Stimulated activated effector memory CD8-positive, alpha-beta T cell treated with anti-CD3 and anti-CD28 coated beads, Interleukin-12 subunit alpha, Interleukin-12 subunit beta, amount 100 ng/mL, for 72 hours (primary cell): ENCODE data around the gene SLC41A3.

Source experiments
- ATAC-seq: fragments of 150-1000 bp; cut with Tn5 transposase; 2 replicates; pipeline ENCODE4 v1.10.0; 2021
- DNase-seq, 2 donors: peaks; one replicate each; pipeline ENCODE4 v3.0.0; 2021 to 2022; ENCODE audit warnings: low spot score in 2 of 2
- H3K27ac Mint-ChIP-seq: one replicate; pipeline ENCODE4 v1.8.0; 2022; ENCODE audit warnings: mild to moderate bottlenecking, mixed read lengths
- H3K36me3 Mint-ChIP-seq: one replicate; pipeline ENCODE4 v1.8.0; 2022; ENCODE audit warnings: mild to moderate bottlenecking, mixed read lengths
- H3K4me1 Mint-ChIP-seq: one replicate; pipeline ENCODE4 v1.8.0; 2022; ENCODE audit warnings: mixed read lengths
- H3K4me3 Mint-ChIP-seq: one replicate; pipeline ENCODE4 v1.8.0; 2022; ENCODE audit warnings: mild to moderate bottlenecking, mixed read lengths
- H3K9me3 Mint-ChIP-seq: one replicate; pipeline ENCODE4 v1.8.0; 2022; ENCODE audit warnings: mixed read lengths

Gene SLC41A3

DNA sequence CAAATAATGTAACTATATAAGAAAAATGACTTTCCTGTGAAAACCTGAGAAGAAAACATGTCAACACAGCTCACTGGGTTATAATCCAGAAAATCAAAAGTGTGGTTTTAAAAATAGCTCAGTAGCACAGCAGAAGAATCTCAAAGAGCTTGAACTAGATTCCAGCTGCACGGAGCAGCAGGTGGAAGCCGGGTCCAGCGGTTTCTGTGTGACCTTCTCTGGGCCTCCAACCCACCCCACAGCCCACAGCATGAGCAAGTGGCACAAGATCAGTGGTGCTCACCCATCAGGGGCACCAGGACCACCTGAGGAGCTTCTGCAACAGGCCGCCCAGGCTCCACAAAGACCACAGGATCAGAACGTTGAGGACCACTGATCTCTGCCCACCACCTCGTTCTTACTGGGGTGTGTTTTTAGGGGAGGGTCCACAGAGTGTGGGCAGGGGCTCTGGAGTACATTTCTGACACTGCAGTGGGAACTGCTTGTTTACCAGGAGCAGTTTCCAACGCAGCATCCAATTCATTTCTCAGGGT lies 23.2 kb downstream of the SLC41A3 start:
- Mint-ChIP-seq H3K4me1 (peaks cover 27% of the 10 kb centered on the region), H3K27ac (no peak overlapping the region), H3K9me3 (no peaks in the 10 kb centered on the region), H3K4me3 (no peak overlapping the region), H3K36me3 (no peaks in the 10 kb centered on the region)
- ATAC-seq, result no peak
- DNase-seq, result no peak

GRCh38 chr3:126058666-126059065 lies 25.3 kb downstream of the SLC41A3 start:
- DNase-seq (no peak), ATAC-seq (no peak)
- H3K4me1 Mint-ChIP-seq, result peaks cover 28% of the 10 kb centered on the region
- H3K36me3 Mint-ChIP-seq, result no peaks in the 10 kb centered on the region
- H3K4me3 Mint-ChIP-seq, result no peak overlapping the region
- H3K9me3 Mint-ChIP-seq, result no peaks in the 10 kb centered on the region
- H3K27ac Mint-ChIP-seq, result no peak overlapping the region

DNA sequence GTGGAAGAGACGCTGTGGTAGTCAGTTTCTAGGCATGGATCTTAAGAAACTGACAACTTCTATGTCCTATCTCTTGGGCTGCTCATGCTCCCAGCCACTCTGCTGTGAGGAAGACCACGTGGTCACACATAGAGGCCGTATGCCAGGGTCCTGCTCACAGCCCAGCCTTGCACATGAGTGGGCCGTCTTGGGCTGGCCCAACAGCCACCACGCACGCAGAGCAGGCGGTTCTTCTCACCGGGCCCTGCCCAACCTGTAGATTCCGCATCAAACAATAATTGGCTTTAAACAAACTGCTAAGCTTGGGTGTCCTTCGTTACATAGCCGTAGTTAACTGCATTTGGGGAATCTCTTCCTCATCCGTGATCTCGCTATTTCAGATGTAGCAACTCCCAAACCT lies 26.0 kb downstream of the SLC41A3 start:
- Mint-ChIP-seq H3K27ac (no peak overlapping the region), H3K4me1 (peaks cover 26% of the 10 kb centered on the region), H3K36me3 (no peaks in the 10 kb centered on the region), H3K9me3 (no peaks in the 10 kb centered on the region), H3K4me3 (no peak overlapping the region)
- no peak for ATAC-seq
- DNase-seq, result no peak

DNA sequence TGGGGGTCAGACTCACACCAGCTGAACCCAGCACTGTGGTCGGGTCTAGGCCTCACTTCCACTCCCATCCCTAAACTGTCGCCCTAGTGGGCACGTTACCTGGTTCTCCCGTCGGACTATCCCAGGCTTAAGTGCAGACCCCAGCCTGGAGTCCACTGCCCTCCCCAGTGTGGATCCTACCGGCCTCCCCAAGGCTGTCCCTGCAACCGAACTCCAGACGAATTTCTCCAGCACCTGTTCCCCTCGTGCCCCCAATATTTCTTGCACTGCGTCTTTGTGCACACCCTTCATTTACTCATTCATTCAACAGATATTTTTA lies 26.5 kb downstream of the SLC41A3 start:
- Mint-ChIP-seq H3K27ac (no peak overlapping the region), H3K4me3 (no peak overlapping the region), H3K36me3 (no peaks in the 10 kb centered on the region), H3K4me1 (peaks cover 31% of the 10 kb centered on the region), H3K9me3 (no peaks in the 10 kb centered on the region)
- no peak for ATAC-seq
- peak in 1 of 2 donors; percentile 38 for DNase-seq

GRCh38 chr3:126056681-126057500 lies 27.0 kb downstream of the SLC41A3 start:
- ATAC-seq (no peak), DNase-seq (peak in 1 of 2 donors; percentile 20)
- no peak overlapping the region for H3K27ac Mint-ChIP-seq
- H3K36me3 Mint-ChIP-seq, result no peaks in the 10 kb centered on the region
- no peaks in the 10 kb centered on the region for H3K9me3 Mint-ChIP-seq
- H3K4me1 Mint-ChIP-seq, result peaks cover 37% of the 10 kb centered on the region
- H3K4me3 Mint-ChIP-seq, result no peak overlapping the region

GRCh38 chr3:126056088-126056487 lies 27.8 kb downstream of the SLC41A3 start:
- DNase-seq (no peak), ATAC-seq (no peak)
- no peak overlapping the region for H3K4me3 Mint-ChIP-seq
- no peak overlapping the region for H3K27ac Mint-ChIP-seq
- no peaks in the 10 kb centered on the region for H3K9me3 Mint-ChIP-seq
- H3K36me3 Mint-ChIP-seq, result no peaks in the 10 kb centered on the region
- peaks cover 37% of the 10 kb centered on the region for H3K4me1 Mint-ChIP-seq

DNA sequence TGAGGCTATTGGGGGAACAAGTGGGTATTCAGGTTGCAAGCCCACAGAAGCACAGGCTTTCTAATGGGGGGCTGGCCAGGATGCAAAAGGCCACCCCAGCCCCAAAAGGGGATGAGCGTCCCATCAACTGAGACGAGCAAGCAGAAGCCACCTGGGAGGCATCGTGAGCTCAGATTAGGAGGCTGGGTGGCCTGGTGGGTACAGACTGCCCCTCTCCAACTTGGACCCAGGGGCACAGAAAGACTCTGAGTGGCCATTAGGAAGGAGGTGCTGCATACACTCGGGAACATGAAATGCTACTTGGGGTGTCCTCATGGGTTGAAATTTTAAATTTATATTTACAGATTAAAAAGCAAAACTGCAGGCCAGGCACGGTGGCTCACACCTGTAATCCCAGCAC lies 29.1 kb downstream of the SLC41A3 start:
- ATAC-seq (no peak), DNase-seq (no peak)
- peaks cover 37% of the 10 kb centered on the region for H3K4me1 Mint-ChIP-seq
- H3K27ac Mint-ChIP-seq, result no peak overlapping the region
- no peaks in the 10 kb centered on the region for H3K9me3 Mint-ChIP-seq
- peaks cover 5% of the 10 kb centered on the region for H3K36me3 Mint-ChIP-seq
- no peak overlapping the region for H3K4me3 Mint-ChIP-seq

DNA sequence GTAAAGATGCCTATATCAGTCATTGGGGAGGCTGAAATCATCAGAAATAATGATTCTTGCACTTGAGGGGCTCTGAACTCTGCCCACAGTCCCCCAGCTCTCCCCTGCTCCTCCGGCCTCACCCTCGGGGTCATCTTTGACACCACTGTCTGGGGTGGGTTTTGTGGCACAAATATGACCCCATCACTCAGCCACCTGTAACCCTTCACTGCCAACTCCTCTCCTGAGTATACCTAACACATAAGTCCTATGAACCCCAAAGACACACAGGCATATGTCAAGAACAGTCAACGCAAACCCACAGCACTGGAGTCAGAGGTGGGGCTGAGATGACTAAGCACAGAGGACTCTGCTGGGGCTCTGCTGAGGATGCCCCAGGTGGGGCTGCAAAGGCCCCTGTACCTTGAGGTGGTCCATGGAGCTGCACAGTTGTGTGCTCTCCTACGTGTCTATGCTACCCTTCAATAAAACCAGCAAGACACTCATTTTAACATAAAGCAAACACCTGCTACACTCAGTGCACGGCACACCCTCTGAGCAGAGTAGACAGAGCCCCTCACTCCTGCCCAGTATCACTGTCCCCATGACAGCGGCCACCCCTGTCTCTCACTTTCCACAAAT lies 29.9 kb downstream of the SLC41A3 start:
- no peak overlapping the region for H3K4me3 Mint-ChIP-seq

GRCh38 chr3:126053513-126053912 lies 30.4 kb downstream of the SLC41A3 start:
- ATAC-seq (peak; percentile 55), DNase-seq (peak in 1 of 2 donors; percentile 40)
- Mint-ChIP-seq H3K4me3 (no peak overlapping the region), H3K36me3 (peaks cover 5% of the 10 kb centered on the region), H3K9me3 (no peaks in the 10 kb centered on the region), H3K4me1 (peaks cover 30% of the 10 kb centered on the region), H3K27ac (peak overlapping the region; percentile 5)

More for the DNA sequence above, 29.9 kb downstream of the SLC41A3 start:
- H3K9me3 Mint-ChIP-seq, result no peaks in the 10 kb centered on the region
- DNase-seq (peak in 1 of 2 donors; percentile 42), ATAC-seq (peak; percentile 49)
- peaks cover 35% of the 10 kb centered on the region for H3K4me1 Mint-ChIP-seq
- peak overlapping the region; percentile 5 for H3K27ac Mint-ChIP-seq
- H3K36me3 Mint-ChIP-seq, result peaks cover 5% of the 10 kb centered on the region

DNA sequence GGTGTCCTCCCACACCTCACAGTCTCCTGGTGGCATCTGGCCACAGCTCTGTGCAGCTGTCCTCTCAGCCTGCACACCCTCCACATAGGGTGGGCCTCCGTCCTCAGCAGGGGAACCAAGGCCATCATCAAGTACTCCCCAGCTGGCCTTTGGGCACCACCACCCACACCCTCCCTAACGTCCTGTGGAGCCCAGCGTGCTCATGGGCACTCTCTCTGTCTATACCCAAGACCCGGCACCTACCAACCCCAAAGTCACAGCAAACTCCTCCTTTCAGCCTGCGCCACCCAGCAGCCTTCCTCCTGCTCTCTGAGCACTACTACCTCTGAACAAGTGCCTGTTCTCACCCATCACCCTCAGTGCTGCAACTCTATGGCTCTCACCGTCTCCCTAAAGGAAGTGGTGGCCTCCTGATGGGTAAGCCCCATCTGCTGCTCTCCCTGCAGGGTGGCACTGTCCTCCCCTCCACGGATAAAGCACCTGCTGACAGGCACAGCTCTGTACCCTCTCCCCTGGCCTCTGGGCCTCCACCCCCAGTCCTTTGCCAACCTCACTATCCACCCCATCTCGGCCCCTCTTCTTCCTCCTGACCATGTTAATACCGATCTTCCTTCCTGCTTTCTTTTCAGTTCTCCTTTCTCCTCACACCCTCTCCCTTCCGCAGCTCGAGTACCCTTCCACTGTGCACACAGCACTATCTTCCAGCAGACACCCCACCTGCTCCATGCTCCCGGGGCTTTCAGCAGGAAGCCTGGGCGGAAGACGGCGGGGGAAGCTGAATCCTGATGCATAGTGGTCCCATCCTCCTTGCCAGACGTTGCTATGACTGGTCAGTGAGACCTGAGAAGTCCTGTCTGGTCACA lies 31.5 kb downstream of the SLC41A3 start:
- Mint-ChIP-seq H3K4me1 (peaks cover 27% of the 10 kb centered on the region), H3K27ac (peak overlapping the region; percentile 33), H3K9me3 (no peaks in the 10 kb centered on the region), H3K36me3 (peaks cover 5% of the 10 kb centered on the region), H3K4me3 (no peak overlapping the region)
- DNase-seq (peak in 1 of 2 donors; percentile 42), ATAC-seq (peak; percentile 39)

- H3K4me1 Mint-ChIP-seq, result peaks cover 27% of the 10 kb centered on the region
- H3K27ac Mint-ChIP-seq, result peak overlapping the region; percentile 33
- DNase-seq, result peak in 1 of 2 donors; percentile 15
- no peak for ATAC-seq
- H3K9me3 Mint-ChIP-seq, result no peaks in the 10 kb centered on the region
- peaks cover 5% of the 10 kb centered on the region for H3K36me3 Mint-ChIP-seq
- H3K4me3 Mint-ChIP-seq, result no peak overlapping the region
Observed at GRCh38 chr3:126051741-126052140, 32.2 kb downstream of the SLC41A3 start.

DNA sequence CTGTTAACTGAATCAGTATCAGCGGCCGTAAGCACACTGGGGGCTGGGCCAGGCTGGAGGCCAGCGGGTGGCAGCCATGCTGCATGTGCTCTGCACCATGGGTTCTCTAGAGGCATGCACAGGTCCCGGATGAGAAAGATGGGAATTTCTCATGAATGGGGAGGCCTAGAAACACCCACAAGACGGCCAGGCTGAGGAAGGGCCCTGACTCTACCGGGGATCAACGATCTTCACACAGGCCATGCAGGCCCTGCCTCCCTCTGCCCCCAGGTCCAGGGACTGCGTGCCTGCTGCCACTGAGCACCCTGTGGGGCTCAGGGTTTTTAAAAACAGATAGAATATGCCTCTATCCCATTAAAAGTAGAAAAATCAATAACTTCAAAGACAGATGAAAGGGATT lies 32.7 kb downstream of the SLC41A3 start:
- Mint-ChIP-seq H3K4me1 (peaks cover 27% of the 10 kb centered on the region), H3K27ac (peak overlapping the region; percentile 33), H3K9me3 (no peaks in the 10 kb centered on the region), H3K4me3 (no peak overlapping the region), H3K36me3 (peaks cover 5% of the 10 kb centered on the region)
- no peak for ATAC-seq
- DNase-seq, result peak in 1 of 2 donors; percentile 22

DNA sequence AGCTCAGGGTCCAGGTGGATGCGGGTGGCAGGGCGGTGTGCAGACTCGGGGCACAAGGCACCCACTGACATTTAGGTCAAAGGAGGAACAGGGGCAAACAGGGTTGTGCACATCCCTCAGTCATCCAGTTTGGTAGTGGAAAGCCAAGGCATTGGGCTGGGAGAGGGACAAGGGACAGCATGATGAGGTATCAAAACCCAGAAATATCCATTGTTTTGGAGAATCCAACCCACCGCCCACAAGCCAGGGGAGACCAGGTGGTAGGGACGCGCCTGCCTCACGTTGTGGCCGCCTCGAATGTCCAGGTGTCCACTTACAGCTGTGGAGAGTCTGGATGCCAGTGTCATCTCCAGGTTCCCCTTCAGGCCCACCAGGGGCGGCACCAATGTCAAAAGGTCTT lies 33.3 kb downstream of the SLC41A3 start:
- Mint-ChIP-seq H3K36me3 (peaks cover 5% of the 10 kb centered on the region), H3K27ac (peak overlapping the region; percentile 62), H3K9me3 (no peaks in the 10 kb centered on the region), H3K4me3 (no peak overlapping the region), H3K4me1 (peaks cover 27% of the 10 kb centered on the region)
- no peak for ATAC-seq
- peak in 1 of 2 donors; percentile 39 for DNase-seq

DNA sequence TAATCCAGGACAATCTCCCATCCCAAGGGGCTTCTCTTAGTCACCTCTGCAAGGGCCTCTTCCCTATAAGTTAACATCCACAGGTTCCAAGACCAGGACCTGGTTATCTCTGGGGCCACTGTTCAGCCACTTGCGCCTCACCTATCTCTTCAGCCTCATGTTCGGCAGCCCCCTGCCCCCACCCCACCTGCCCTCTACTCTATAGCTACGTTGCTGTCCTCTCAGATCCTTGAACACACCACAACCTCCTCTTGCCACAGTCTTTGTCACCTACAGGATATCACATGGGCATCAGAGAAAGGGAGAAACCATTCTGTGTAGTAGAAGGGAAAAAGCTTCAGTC lies 33.9 kb downstream of the SLC41A3 start:
- peak in 1 of 2 donors; percentile 20 for DNase-seq
- ATAC-seq, result no peak
- H3K27ac Mint-ChIP-seq, result peak overlapping the region; percentile 62
- no peak overlapping the region for H3K4me3 Mint-ChIP-seq
- H3K9me3 Mint-ChIP-seq, result no peaks in the 10 kb centered on the region
- H3K36me3 Mint-ChIP-seq, result peaks cover 5% of the 10 kb centered on the region
- H3K4me1 Mint-ChIP-seq, result peaks cover 27% of the 10 kb centered on the region
